Thymus (tissue), 11 donors: ENCODE data around the gene CARD19. TPM values are rescaled to one million over a fixed set of nuclear protein-coding genes. Genes with fewer than 3 reads are reported as not detected.

Experiments
- DNase-seq, 9 donors: peaks; one replicate each; pipeline ENCODE4 v3.0.0-alpha.2; 2013; ENCODE audit warnings: low spot score in 9 of 9, low read depth in 6 of 9, missing footprints in 1 of 9
- H3K27ac ChIP-seq, 2 donors: one replicate each; pipeline ENCODE4 v1.5.1; 2013; ENCODE audit warnings: control low read depth in 1 of 2, low read depth in 1 of 2, low read length in 1 of 2, mild to moderate bottlenecking in 1 of 2, moderate library complexity in 1 of 2
- H3K27me3 ChIP-seq, 2 donors: one replicate each; pipeline ENCODE4 v1.5.1; 2013; ENCODE audit warnings: low read length in 1 of 2; ENCODE audit not compliant: control insufficient read depth in 2 of 2, insufficient read depth in 1 of 2
- H3K36me3 ChIP-seq, 2 donors: one replicate each; pipeline ENCODE4 v1.5.1; 2013; ENCODE audit warnings: low read length in 1 of 2, mild to moderate bottlenecking in 1 of 2, moderate library complexity in 1 of 2; ENCODE audit not compliant: control insufficient read depth in 2 of 2, insufficient read depth in 2 of 2
- H3K4me1 ChIP-seq, 2 donors: one replicate each; pipeline ENCODE4 v1.5.1; 2013; ENCODE audit warnings: low read length in 2 of 2; ENCODE audit not compliant: control insufficient read depth in 2 of 2, insufficient read depth in 2 of 2
- H3K4me3 ChIP-seq, 2 donors: one replicate each; pipeline ENCODE4 v1.5.1; 2013; ENCODE audit warnings: low read length in 2 of 2, control low read depth in 1 of 2, mild to moderate bottlenecking in 1 of 2
- H3K9me3 ChIP-seq, 2 donors: one replicate each; pipeline ENCODE4 v1.5.1; 2013; ENCODE audit warnings: low read length in 1 of 2, mild to moderate bottlenecking in 1 of 2; ENCODE audit not compliant: control insufficient read depth in 2 of 2, insufficient read depth in 1 of 2
- WGBS: extraction: QIAGEN DNeasy Blood & Tissue Kit; methylation state at CpG from one replicate; pipeline ENCODE4 v1.1.7; 2013; 5-methylcytosine and 5-hydroxymethylcytosine counted together
- polyA plus RNA-seq: library from polyadenylated mRNA; stranded (reverse); fragments of 200-250 nt; gene quantifications from one replicate; pipeline ENCODE4 v1.2.3, GENCODE V29; 2013
- total RNA-seq: library from RNA; stranded (reverse); fragments of 120-200 nt; gene quantifications from one replicate; pipeline ENCODE4 v1.2.4, GENCODE V29; 2013
- donor health status: healthy.

Gene CARD19
- total and polyA plus RNA-seq, 2 donors: 24.8 to 25.3 TPM

GRCh38 chr9:93154293-93154903 lies 58.4 kb downstream of the CARD19 start:
- H3K9me3 ChIP-seq: peaks cover 0 to 6% of the 10 kb centered on the region in 2 donors
- no peak overlapping the region for H3K4me3 ChIP-seq
- WGBS: 85% methylated on average over 14 of the region's 14 CpGs
- H3K36me3 ChIP-seq: no peaks in the 10 kb centered on the region
- no peaks in the 10 kb centered on the region for H3K4me1 ChIP-seq
- no peaks in the 10 kb centered on the region for H3K27me3 ChIP-seq
- H3K27ac ChIP-seq: no peak overlapping the region
- peak in 2 of 9 donors; percentile 23 to 64 for DNase-seq

GRCh38 chr9:93155716-93156474 lies 59.9 kb downstream of the CARD19 start:
- Histone ChIP-seq H3K27ac (no peak overlapping the region), H3K9me3 (peaks cover 0 to 6% of the 10 kb centered on the region in 2 donors), H3K36me3 (no peaks in the 10 kb centered on the region), H3K27me3 (no peaks in the 10 kb centered on the region), H3K4me3 (no peak overlapping the region), H3K4me1 (no peaks in the 10 kb centered on the region)
- no peak for DNase-seq
- 97% methylated on average over 16 of the region's 16 CpGs for WGBS

- no peaks in the 10 kb centered on the region for H3K4me1 ChIP-seq
- no peaks in the 10 kb centered on the region for H3K36me3 ChIP-seq
- no peak for DNase-seq
- no peak overlapping the region for H3K4me3 ChIP-seq
- WGBS: 89% methylated on average over 11 of the region's 11 CpGs
- no peaks in the 10 kb centered on the region for H3K27me3 ChIP-seq
- H3K27ac ChIP-seq: no peak overlapping the region
- H3K9me3 ChIP-seq: peaks cover 0 to 6% of the 10 kb centered on the region in 2 donors
Measured at GRCh38 chr9:93156475-93157008, 60.5 kb downstream of the CARD19 start.

GRCh38 chr9:93159601-93160471 lies 63.8 kb downstream of the CARD19 start:
- Histone ChIP-seq H3K9me3 (peaks cover 0 to 9% of the 10 kb centered on the region in 2 donors), H3K4me3 (no peak overlapping the region), H3K27ac (no peak overlapping the region), H3K36me3 (no peaks in the 10 kb centered on the region), H3K27me3 (no peaks in the 10 kb centered on the region), H3K4me1 (no peaks in the 10 kb centered on the region)
- peak in 4 of 9 donors; percentile 39 to 65 (median 55) for DNase-seq
- 34% methylated on average over 19 of the region's 19 CpGs for WGBS

GRCh38 chr9:93161786-93162562 lies 66.0 kb downstream of the CARD19 start:
- H3K9me3 ChIP-seq: peaks cover 0 to 4% of the 10 kb centered on the region in 2 donors
- no peak overlapping the region for H3K4me3 ChIP-seq
- no peaks in the 10 kb centered on the region for H3K27me3 ChIP-seq
- H3K36me3 ChIP-seq: no peaks in the 10 kb centered on the region
- 88% methylated on average over 11 of the region's 11 CpGs for WGBS
- no peak for DNase-seq
- H3K27ac ChIP-seq: no peak overlapping the region
- H3K4me1 ChIP-seq: no peaks in the 10 kb centered on the region

Other genes with a start within 250 kb of the CARD19 start
- gene ZNF484, start 218.2 kb upstream of the CARD19 start, total RNA-seq: 9.0 TPM
- 2.2 TPM for gene ZNF484, start 218.2 kb upstream of the CARD19 start, polyA plus RNA-seq
- 35.7 TPM for gene FGD3, start 148.7 kb upstream of the CARD19 start, total RNA-seq
- 48.9 TPM for gene FGD3, start 148.7 kb upstream of the CARD19 start, polyA plus RNA-seq
- 43.8 TPM for gene SUSD3, start 37.5 kb upstream of the CARD19 start, total RNA-seq
- 31.0 TPM for gene SUSD3, start 37.5 kb upstream of the CARD19 start, polyA plus RNA-seq
- gene NINJ1, start 38.0 kb downstream of the CARD19 start, total RNA-seq: 30.0 TPM
- gene NINJ1, start 38.0 kb downstream of the CARD19 start, polyA plus RNA-seq: 39.4 TPM
- 12.5 TPM for gene WNK2, start 87.9 kb downstream of the CARD19 start, total RNA-seq
- 9.1 TPM for gene WNK2, start 87.9 kb downstream of the CARD19 start, polyA plus RNA-seq